Cardiac muscle cell (in vitro differentiated cells and primary cell): ENCODE results near the gene SGTB. TPM values are rescaled to one million over a fixed set of nuclear protein-coding genes. Genes with fewer than 3 reads are reported as not detected.
A peak's percentile ranks its signal among the peaks of the same experiment; 100 is the strongest.
"Not testable (repeated sequence)": the region's sequence is repeated elsewhere in the genome, so short reads cannot be mapped to it uniquely, and the experiment has no call there.

Source experiments
- DNase-seq, 2 donors: peaks; one replicate each; pipeline versions ENCODE4 v3.0.0 to v3.0.0-alpha.2; 2010 to 2017; ENCODE audit warnings: low read depth in 1 of 2, low spot score in 1 of 2
- H3K27ac ChIP-seq: fragments of 200-600 bp; sonication (generic); 2 replicates; pipeline ENCODE4 v1.5.1; 2016
- H3K27me3 ChIP-seq: fragments of 200-600 bp; sonication (generic); 2 replicates; pipeline ENCODE4 v1.6.0; 2016; ENCODE audit warnings: control low read depth
- H3K36me3 ChIP-seq: fragments of 200-600 bp; sonication (generic); 2 replicates; pipeline ENCODE4 v1.5.1; 2016; ENCODE audit warnings: control low read depth
- H3K4me1 ChIP-seq: fragments of 200-600 bp; sonication (generic); 2 replicates; pipeline ENCODE4 v1.8.1; 2017; ENCODE audit warnings: low read depth, mild to moderate bottlenecking, mixed run types
- H3K4me3 ChIP-seq: fragments of 200-600 bp; sonication (generic); 2 replicates; pipeline ENCODE4 v1.5.1; 2016; ENCODE audit warnings: mild to moderate bottlenecking
- H3K9me3 ChIP-seq: fragments of 200-600 bp; sonication (generic); 2 replicates; pipeline ENCODE4 v1.5.1; 2017; ENCODE audit warnings: low read depth, mild to moderate bottlenecking, control low read depth
- CTCF ChIP-seq: IDR thresholded peaks from 2 replicates; pipeline ENCODE4 v1.5.1; 2012; ENCODE audit warnings: low read depth, mild to moderate bottlenecking, low read length
- polyA plus RNA-seq: library from polyadenylated mRNA; unstranded; fragments of >200 nt; fragmentation: Nextera tagmentation; extraction: Ambion mirVana; gene quantifications from 2 replicates; pipeline ENCODE4 v1.2.1, GENCODE V29; 2016
- total RNA-seq: library from RNA; depleted of rRNA; stranded (reverse); fragments of >200 nt; gene quantifications from 2 replicates; pipeline ENCODE4 v1.2.3, GENCODE V29; 2016

SGTB gene
- total and polyA plus RNA-seq, 2 experiments from 2014 or later: 2.9 to 5.9 TPM

GRCh38 chr5:65695162-65695755 is 26.6 kb downstream of the SGTB start:
- DNase-seq: no peak
- H3K9me3 ChIP-seq: no peaks in the 10 kb centered on the region
- H3K27ac ChIP-seq: no peak overlapping the region
- no peaks in the 10 kb centered on the region for H3K27me3 ChIP-seq
- no peaks in the 10 kb centered on the region for H3K36me3 ChIP-seq
- H3K4me1 ChIP-seq: no peaks in the 10 kb centered on the region
- H3K4me3 ChIP-seq: no peak overlapping the region
- no peak for TF ChIP-seq CTCF

GRCh38 chr5:65693121-65693520 is 28.8 kb downstream of the SGTB start:
- no peak for TF ChIP-seq CTCF
- DNase-seq: no peak
- no peak overlapping the region for H3K27ac ChIP-seq
- H3K4me1 ChIP-seq: no peaks in the 10 kb centered on the region
- no peaks in the 10 kb centered on the region for H3K27me3 ChIP-seq
- H3K9me3 ChIP-seq: no peaks in the 10 kb centered on the region
- no peaks in the 10 kb centered on the region for H3K36me3 ChIP-seq
- no peak overlapping the region for H3K4me3 ChIP-seq

- Histone ChIP-seq H3K4me3 (no peak overlapping the region), H3K4me1 (no peaks in the 10 kb centered on the region), H3K9me3 (no peaks in the 10 kb centered on the region), H3K27me3 (no peaks in the 10 kb centered on the region), H3K36me3 (peaks cover 8% of the 10 kb centered on the region), H3K27ac (no peak overlapping the region)
- TF ChIP-seq CTCF: no peak
- DNase-seq: no peak
These were observed 39.8 kb downstream of the SGTB start for GRCh38 chr5:65682148-65682547.

GRCh38 chr5:65676056-65676455 is 45.9 kb downstream of the SGTB start:
- DNase-seq, H3K9me3 ChIP-seq, H3K36me3 ChIP-seq, H3K27me3 ChIP-seq, H3K4me3 ChIP-seq, H3K27ac ChIP-seq, H3K4me1 ChIP-seq: not testable (repeated sequence)

GRCh38 chr5:65674749-65675148 is 47.2 kb downstream of the SGTB start:
- no peak for TF ChIP-seq CTCF
- Histone ChIP-seq H3K27me3 (no peaks in the 10 kb centered on the region), H3K4me1 (no peaks in the 10 kb centered on the region), H3K36me3 (peaks cover 4% of the 10 kb centered on the region), H3K4me3 (no peak overlapping the region), H3K9me3 (no peaks in the 10 kb centered on the region), H3K27ac (no peak overlapping the region)
- peak in 1 of 2 donors; percentile 27 for DNase-seq

- no peaks in the 10 kb centered on the region for H3K27me3 ChIP-seq
- no peak overlapping the region for H3K27ac ChIP-seq
- peaks cover 11% of the 10 kb centered on the region for H3K36me3 ChIP-seq
- DNase-seq: peak in 1 of 2 donors; percentile 71
- H3K9me3 ChIP-seq: no peaks in the 10 kb centered on the region
- H3K4me1 ChIP-seq: no peaks in the 10 kb centered on the region
- H3K4me3 ChIP-seq: no peak overlapping the region
- TF ChIP-seq CTCF: no peak
These were observed 49.1 kb downstream of the SGTB start for GRCh38 chr5:65672796-65673195.
